GF-D8 (cell line): ENCODE results near the gene CAPNS1.
"Not testable (repeated sequence)": the region's sequence is repeated elsewhere in the genome, so short reads cannot be mapped to it uniquely, and the experiment has no call there.

Experiments used
- DNase-seq: peaks from one replicate; lab custom pipeline; 2025; lab: John Stamatoyannopoulos, UW

The CAPNS1 gene

DNA sequence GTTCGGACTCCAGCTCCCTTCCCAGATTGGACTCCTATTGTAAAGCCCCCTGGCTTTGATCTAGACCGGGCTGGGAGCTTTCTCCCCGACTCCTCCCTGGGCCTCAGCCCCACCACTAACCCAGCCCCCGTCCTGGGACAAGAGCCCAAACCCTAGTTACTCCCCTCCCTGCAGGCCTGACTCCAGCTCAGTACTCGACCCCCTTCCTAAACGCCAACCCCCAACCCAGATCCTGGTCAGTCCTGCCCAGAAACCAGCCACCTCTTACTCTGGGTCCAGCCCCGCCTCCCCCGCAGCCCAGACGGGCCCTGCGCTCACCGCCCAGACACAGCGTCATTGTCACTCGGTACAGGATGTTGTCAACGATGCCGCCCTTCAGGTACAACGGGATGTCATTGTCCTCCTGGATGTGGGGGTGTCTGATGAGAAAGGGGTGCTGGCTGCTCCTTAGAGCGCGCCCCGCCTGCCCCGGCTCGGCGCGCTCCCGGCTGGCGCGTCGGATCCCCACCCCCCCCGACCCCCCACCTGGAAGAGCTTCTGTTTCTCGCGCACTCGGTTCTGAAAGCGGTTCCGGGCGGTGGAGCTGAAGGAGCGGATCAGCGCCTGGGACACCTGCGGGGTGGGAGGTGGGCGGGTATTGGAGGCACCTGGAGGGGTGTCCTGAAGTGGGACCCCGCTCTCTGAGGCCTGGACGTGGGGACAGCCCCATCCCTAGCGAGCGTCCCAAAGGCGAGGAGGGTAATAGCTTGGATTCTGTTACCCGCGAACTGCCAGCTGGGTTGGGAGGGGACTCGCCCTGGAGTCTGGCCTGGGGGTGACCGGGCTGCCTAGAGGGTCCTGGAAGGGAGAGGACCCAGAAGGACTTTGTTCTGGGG, 11.5 kb downstream of the CAPNS1 start:
- DNase-seq: no peak

- no peak for DNase-seq
These were observed 12.1 kb downstream of the CAPNS1 start for GRCh38 chr19:36152019-36152351.

DNA sequence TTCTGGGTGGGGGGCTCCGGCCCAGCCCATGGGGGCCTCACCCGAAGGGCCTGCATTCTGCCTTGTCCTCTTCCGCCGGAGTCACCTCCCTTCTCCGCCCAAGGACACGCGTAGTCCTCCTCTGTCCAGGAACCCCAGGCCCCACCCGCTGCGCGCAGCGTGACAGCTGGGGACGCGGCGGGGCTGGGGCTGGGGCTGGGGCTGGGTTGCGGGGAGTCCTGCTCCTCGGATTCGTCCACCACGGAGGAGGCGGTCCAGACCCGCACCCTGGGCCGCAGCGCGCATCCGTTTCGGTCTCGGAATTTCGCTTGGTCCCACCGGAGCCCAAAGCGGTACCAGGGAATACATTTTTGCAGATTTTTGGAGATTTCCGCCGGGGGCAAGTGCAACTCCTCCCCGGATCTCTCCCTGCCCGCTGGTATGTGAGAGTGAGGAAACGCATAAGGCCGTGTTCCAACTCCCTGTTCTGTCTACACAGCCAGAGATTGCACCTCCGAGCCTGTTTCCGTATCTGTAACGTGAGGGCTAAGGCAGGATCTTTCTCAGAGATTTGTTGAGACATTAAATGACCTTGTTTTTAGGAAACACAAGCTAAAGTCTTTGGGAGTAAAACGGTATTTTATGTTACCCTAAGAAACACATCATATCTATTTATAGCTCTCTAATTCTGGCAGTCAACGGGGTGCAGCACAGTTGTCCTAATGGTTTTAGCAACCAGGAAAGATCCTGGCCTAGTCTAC, 12.7 kb downstream of the CAPNS1 start, which contains the start of gene COX7A1:
TSS of gene COX7A1 (minus strand) at position 96 of the 740 bp plus-strand sequence. CDS start at position 56, 40 bp downstream.
- DNase-seq: no peak

DNA sequence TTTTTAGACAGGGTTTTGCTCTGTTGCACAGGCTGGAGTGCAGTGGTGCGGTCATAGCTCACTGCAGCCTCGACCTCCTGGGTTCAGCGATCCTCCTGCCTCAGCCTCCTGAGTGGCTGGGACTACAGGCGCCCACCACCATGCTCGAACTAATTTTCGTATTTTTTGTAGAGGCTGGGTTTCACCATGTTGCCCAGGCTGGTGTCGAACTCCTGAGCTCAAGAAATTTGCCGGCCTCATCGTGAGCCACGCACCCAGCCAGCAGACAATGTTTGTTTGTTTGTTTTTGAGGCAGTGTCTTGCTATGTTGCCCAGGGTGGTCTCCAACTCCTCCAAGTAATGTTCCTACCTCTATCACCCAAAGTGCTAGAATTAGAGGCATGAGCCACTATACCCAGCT, 13.3 kb downstream of the CAPNS1 start:
- no peak for DNase-seq

- no peak for DNase-seq
These were observed 21.1 kb downstream of the CAPNS1 start for GRCh38 chr19:36160821-36161596.

DNA sequence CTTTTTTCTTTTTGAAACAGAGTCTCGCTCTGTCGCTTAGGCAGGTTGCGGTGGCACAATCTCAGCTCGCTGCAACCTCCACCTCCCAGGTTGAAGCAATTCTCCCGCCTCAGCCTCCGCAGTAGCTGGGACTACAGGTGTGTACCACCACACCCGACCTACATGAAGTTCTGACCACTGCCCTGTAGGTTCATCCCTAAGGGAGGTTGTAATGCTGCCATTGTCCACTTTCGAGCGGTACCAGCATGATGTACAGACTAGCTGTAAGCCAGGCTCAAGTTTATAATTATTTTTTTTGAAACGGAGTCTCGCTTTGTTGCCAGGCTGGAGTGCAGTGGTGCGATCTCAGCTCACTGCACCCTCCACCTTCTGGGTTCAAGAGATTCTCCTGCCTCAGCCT, 23.9 kb downstream of the CAPNS1 start:
- DNase-seq: no peak

DNA sequence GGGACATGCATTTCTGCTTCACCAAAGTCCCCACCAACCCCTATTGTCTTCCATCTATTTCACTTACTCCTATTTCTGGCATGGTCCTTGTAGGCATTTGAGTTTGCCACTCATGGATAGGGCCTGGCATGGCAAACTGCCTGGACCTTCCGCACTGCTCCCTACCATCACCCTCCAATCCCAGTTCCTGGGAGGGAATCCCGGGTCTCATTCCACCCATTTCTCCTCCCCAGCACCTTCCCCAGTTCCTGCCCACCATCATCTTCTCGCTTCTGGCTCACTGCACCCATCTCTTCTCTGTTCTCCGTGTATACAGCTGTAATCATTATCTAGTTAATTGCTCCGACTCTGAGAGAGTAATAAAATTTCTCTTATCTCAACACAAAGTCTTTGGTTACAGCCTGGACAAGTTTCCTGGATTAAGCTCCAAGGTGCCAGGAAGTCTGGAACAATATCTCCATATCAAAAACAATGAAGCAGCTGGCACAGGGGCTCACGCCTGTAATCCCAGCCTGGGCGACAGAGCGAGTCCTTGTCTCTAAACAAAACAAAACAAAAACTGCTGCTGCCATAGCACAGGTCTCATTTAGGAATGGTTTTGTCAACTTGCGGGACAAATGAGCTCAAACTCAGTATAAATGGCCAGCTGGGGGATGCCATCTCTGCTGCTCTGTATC, 29.4 kb downstream of the CAPNS1 start:
- no peak for DNase-seq

GRCh38 chr19:36172852-36173251, 33.0 kb downstream of the CAPNS1 start:
- DNase-seq: no peak

DNA sequence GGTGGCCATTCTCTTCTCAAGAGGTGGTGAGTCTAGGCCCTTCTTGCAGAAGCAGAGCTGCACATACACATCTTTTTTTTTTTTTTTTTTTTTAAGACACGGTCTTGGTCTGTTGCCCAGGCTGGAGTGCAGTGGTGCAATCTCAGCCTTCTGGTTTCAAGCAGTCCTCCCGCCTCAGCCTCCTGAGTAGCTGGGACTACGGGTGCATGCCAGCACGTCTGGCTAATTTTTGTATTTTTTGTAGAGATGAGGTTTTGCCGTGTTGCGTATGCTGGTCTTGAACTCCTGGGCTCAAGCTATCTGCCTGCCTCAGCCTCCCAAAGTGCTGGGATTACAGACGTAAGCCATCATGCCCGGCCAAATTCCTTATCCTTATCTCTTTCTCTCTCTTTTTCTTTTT, 34.0 kb downstream of the CAPNS1 start:
- DNase-seq: not testable (repeated sequence)

DNA sequence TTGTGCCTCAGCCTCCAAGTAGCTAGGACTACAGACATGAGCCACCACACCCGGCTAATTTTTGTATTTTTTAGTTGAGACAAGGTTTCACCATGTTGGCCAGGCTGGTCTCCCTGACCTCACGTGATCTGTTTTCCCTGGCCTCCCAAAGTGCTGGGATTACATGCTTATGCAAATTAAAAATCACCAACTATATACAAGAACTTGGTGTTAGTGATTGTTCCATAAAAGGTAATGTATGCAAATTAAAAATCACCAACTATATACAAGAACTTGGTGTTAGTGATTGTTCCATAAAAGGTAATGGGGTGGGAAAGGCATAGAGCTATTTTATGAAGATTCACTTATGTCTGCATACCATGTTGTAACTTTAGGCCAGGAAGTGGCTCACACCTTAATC, 39.2 kb downstream of the CAPNS1 start:
- not testable (repeated sequence) for DNase-seq

DNA sequence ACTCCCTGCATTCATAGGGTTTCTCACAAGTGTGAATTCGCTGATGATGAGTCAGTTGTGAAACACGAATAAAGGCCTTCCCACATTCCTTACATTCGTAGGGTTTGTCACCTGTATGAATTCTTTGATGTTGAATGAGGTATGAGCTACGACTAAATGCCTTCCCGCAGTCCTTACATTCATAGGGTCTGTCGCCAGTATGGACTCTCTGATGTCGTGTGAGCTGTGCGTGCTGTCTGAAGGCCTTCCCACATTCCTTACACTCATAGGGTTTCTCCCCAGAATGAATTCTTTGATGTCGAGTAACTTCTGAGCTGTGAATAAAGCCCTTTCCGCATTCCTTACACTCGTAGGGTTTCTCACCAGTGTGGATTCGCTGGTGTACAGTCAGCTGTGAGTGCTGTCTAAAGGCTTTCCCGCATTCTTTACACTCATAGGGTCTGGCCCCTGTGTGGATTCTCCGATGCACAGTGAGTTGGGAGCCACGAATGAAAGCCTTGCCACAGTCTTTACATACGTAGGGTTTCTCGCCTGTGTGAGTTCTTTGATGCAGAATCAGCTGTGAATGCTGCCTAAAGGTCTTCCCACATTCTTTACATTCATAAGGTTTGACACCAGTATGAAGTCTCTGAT, 42.9 kb downstream of the CAPNS1 start:
- DNase-seq: no peak

DNA sequence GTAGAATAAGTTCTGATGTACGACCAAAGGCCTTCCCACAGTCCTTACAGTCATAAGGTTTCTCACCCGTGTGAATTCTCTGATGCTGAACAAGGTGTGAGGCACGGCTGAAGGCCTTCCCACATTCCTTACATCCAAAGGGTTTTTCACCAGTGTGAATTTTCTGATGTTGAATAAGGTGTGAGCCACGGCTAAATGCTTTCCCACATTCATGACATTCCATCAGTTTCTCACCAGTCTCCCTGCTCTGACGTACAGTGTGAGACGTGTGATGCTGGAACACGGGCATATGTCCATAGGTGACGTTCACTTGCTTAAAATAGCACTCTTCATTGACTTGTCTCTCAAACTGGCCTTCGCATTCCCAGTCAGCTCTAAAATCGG, 43.4 kb downstream of the CAPNS1 start:
- no peak for DNase-seq

GRCh38 chr19:36186722-36187121, 46.9 kb downstream of the CAPNS1 start:
- DNase-seq: not testable (repeated sequence)

DNA sequence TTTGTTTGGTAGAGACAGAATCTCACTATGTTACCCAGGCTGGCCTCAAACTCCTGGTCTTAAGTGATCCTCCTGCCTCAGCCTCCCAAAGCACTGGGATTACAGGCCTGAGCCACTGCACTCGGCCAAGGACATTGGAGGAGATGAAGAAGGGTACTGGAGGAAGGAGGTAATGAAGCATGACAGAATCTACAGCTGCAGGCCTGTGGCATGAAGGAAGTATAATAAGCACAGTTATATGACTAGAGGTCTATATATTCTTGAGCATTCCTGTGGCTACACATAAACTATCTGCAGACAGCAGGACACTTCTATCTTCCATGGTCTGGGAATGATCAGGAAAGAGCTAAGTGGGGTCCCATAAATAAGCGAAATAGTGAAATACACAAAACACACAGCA, 56.4 kb downstream of the CAPNS1 start:
- no peak for DNase-seq

DNA sequence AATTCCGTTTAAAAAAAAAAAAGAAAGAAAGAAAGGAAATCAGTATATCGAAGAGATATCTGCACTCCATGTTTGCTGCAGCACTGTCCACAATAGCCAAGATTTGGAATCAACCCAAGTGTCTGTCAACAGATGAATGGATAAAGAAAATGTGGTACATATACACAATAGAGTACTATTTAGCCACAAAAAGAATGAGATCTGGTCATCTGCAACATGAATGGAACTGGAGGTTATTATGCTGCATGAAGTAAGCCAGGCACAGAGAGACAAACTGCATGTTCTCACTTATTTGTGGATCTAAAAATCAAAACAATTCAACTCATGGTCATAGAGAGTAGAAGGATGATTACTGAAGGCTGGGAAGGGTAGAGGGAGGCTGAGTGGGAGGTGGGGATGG, 58.3 kb downstream of the CAPNS1 start:
- DNase-seq: no peak
